Activated T-helper 17 cell treated with anti-CD3 and anti-CD28 coated beads, Interleukin-2, amount 50 U/mL, for 72 hours (primary cell): ENCODE results near the gene UVSSA. TPM values are rescaled to one million over a fixed set of nuclear protein-coding genes. Genes with fewer than 3 reads are reported as not detected.

Experiments
- ATAC-seq: fragments of 150-1000 bp; cut with Tn5 transposase; replicated peaks from 2 replicates; pipeline ENCODE4 v1.10.0; 2021; ENCODE audit warnings: mild to moderate bottlenecking, moderate library complexity
- H3K27ac Mint-ChIP-seq: one replicate; pipeline ENCODE4 v1.8.0; 2022; ENCODE audit warnings: mixed read lengths
- H3K27me3 Mint-ChIP-seq: one replicate; pipeline ENCODE4 v1.8.0; 2022; ENCODE audit warnings: mixed read lengths
- H3K36me3 Mint-ChIP-seq: one replicate; pipeline ENCODE4 v1.8.0; 2022; ENCODE audit warnings: low read depth, mild to moderate bottlenecking, mixed read lengths
- H3K4me1 Mint-ChIP-seq: one replicate; pipeline ENCODE4 v1.8.0; 2022; ENCODE audit warnings: mixed read lengths
- H3K4me3 Mint-ChIP-seq: one replicate; pipeline ENCODE4 v1.8.0; 2022; ENCODE audit warnings: mild to moderate bottlenecking, mixed read lengths
- H3K9me3 Mint-ChIP-seq: one replicate; pipeline ENCODE4 v1.8.0; 2022; ENCODE audit warnings: mixed read lengths
- total RNA-seq, 2 donors: library from RNA; stranded (reverse); gene quantifications; one replicate each; pipeline ENCODE4 v1.2.3, GENCODE V29; 2022

The UVSSA gene
- 10 to 100 TPM; 15.8 to 22.3 TPM for total RNA-seq

GRCh38 chr4:1346781-1347409 lies at the start of gene UVSSA:
TSS of gene UVSSA (plus strand) at chr4:1347208. CDS start at chr4:1348092, 884 bp downstream.
- H3K4me3 Mint-ChIP-seq = peak within 1 kb of the TSS; percentile 88
- peak within 1 kb of the TSS; percentile 90 for H3K27ac Mint-ChIP-seq
- no peaks in the 10 kb centered on the region for H3K9me3 Mint-ChIP-seq
- H3K4me1 Mint-ChIP-seq = peaks cover 25% of the 10 kb centered on the region
- H3K27me3 Mint-ChIP-seq = no peaks in the 10 kb centered on the region
- no peaks in the 10 kb centered on the region for H3K36me3 Mint-ChIP-seq
- ATAC-seq = peak; percentile 96

GRCh38 chr4:1297456-1298325 lies 49.3 kb upstream of the UVSSA start:
- H3K4me1 Mint-ChIP-seq = peaks cover 50% of the 10 kb centered on the region
- no peaks in the 10 kb centered on the region for H3K27me3 Mint-ChIP-seq
- no peaks in the 10 kb centered on the region for H3K9me3 Mint-ChIP-seq
- peak overlapping the region; percentile 76 for H3K27ac Mint-ChIP-seq
- ATAC-seq = no peak
- H3K36me3 Mint-ChIP-seq = peaks cover 64% of the 10 kb centered on the region
- H3K4me3 Mint-ChIP-seq = peak overlapping the region; percentile 32

- Mint-ChIP-seq H3K27ac (peak overlapping the region; percentile 76), H3K36me3 (peaks cover 62% of the 10 kb centered on the region), H3K9me3 (no peaks in the 10 kb centered on the region), H3K4me3 (no peak overlapping the region), H3K27me3 (no peaks in the 10 kb centered on the region), H3K4me1 (peaks cover 50% of the 10 kb centered on the region)
- ATAC-seq = no peak
Observed at GRCh38 chr4:1298461-1298860, 48.5 kb upstream of the UVSSA start.

GRCh38 chr4:1299301-1299860 lies 47.6 kb upstream of the UVSSA start:
- no peak overlapping the region for H3K4me3 Mint-ChIP-seq
- H3K27me3 Mint-ChIP-seq = no peaks in the 10 kb centered on the region
- peaks cover 47% of the 10 kb centered on the region for H3K4me1 Mint-ChIP-seq
- peaks cover 62% of the 10 kb centered on the region for H3K36me3 Mint-ChIP-seq
- H3K27ac Mint-ChIP-seq = peak overlapping the region; percentile 88
- no peaks in the 10 kb centered on the region for H3K9me3 Mint-ChIP-seq
- ATAC-seq = no peak

GRCh38 chr4:1300466-1301455 lies 46.2 kb upstream of the UVSSA start:
- no peaks in the 10 kb centered on the region for H3K9me3 Mint-ChIP-seq
- no peaks in the 10 kb centered on the region for H3K27me3 Mint-ChIP-seq
- peak overlapping the region; percentile 88 for H3K27ac Mint-ChIP-seq
- peaks cover 55% of the 10 kb centered on the region for H3K4me1 Mint-ChIP-seq
- H3K36me3 Mint-ChIP-seq = peaks cover 71% of the 10 kb centered on the region
- H3K4me3 Mint-ChIP-seq = peak overlapping the region; percentile 57
- peak; percentile 89 for ATAC-seq

- no peaks in the 10 kb centered on the region for H3K9me3 Mint-ChIP-seq
- H3K27ac Mint-ChIP-seq = peak overlapping the region; percentile 88
- peaks cover 57% of the 10 kb centered on the region for H3K4me1 Mint-ChIP-seq
- H3K27me3 Mint-ChIP-seq = no peaks in the 10 kb centered on the region
- no peak for ATAC-seq
- H3K4me3 Mint-ChIP-seq = peak overlapping the region; percentile 57
- peaks cover 70% of the 10 kb centered on the region for H3K36me3 Mint-ChIP-seq
Observed at GRCh38 chr4:1302159-1302558, 44.8 kb upstream of the UVSSA start.

GRCh38 chr4:1305261-1305711 lies 41.7 kb upstream of the UVSSA start:
- peak overlapping the region; percentile 79 for H3K27ac Mint-ChIP-seq
- no peak for ATAC-seq
- no peaks in the 10 kb centered on the region for H3K9me3 Mint-ChIP-seq
- H3K4me3 Mint-ChIP-seq = peak overlapping the region; percentile 70
- peaks cover 56% of the 10 kb centered on the region for H3K4me1 Mint-ChIP-seq
- H3K27me3 Mint-ChIP-seq = no peaks in the 10 kb centered on the region
- peaks cover 39% of the 10 kb centered on the region for H3K36me3 Mint-ChIP-seq

- Mint-ChIP-seq H3K4me1 (peaks cover 50% of the 10 kb centered on the region), H3K27ac (peak overlapping the region; percentile 79), H3K27me3 (no peaks in the 10 kb centered on the region), H3K4me3 (peak overlapping the region; percentile 70), H3K36me3 (peaks cover 33% of the 10 kb centered on the region), H3K9me3 (no peaks in the 10 kb centered on the region)
- peak; percentile 56 for ATAC-seq
Observed at GRCh38 chr4:1305781-1306455, 41.1 kb upstream of the UVSSA start.

GRCh38 chr4:1307951-1308735 lies 38.9 kb upstream of the UVSSA start:
- Mint-ChIP-seq H3K27ac (no peak overlapping the region), H3K36me3 (peaks cover 41% of the 10 kb centered on the region), H3K4me3 (peak overlapping the region; percentile 71), H3K27me3 (no peaks in the 10 kb centered on the region), H3K9me3 (no peaks in the 10 kb centered on the region), H3K4me1 (peaks cover 37% of the 10 kb centered on the region)
- ATAC-seq = no peak

- Mint-ChIP-seq H3K9me3 (no peaks in the 10 kb centered on the region), H3K36me3 (peaks cover 54% of the 10 kb centered on the region), H3K4me3 (peak overlapping the region; percentile 71), H3K27me3 (no peaks in the 10 kb centered on the region), H3K4me1 (peaks cover 40% of the 10 kb centered on the region), H3K27ac (peak overlapping the region; percentile 51)
- ATAC-seq = peak; percentile 74
Observed at GRCh38 chr4:1309261-1310010, 37.6 kb upstream of the UVSSA start.

GRCh38 chr4:1310031-1310795 lies 36.8 kb upstream of the UVSSA start:
- peak overlapping the region; percentile 71 for H3K4me3 Mint-ChIP-seq
- H3K4me1 Mint-ChIP-seq = peaks cover 36% of the 10 kb centered on the region
- no peaks in the 10 kb centered on the region for H3K27me3 Mint-ChIP-seq
- peaks cover 56% of the 10 kb centered on the region for H3K36me3 Mint-ChIP-seq
- ATAC-seq = peak; percentile 33
- H3K27ac Mint-ChIP-seq = peak overlapping the region; percentile 51
- H3K9me3 Mint-ChIP-seq = no peaks in the 10 kb centered on the region
